NCI-H2107 treated with DMSO at 0.1 percent for 48 hours (cell line): ENCODE results near the gene SIRT1.
"Not testable (repeated sequence)": the region's sequence is repeated elsewhere in the genome, so short reads cannot be mapped to it uniquely, and the experiment has no call there.

Source experiments
- DNase-seq: peaks from one replicate; lab custom pipeline; 2025; ENCODE audit not compliant: unreplicated experiment; lab: John Stamatoyannopoulos, UW

SIRT1 gene

DNA sequence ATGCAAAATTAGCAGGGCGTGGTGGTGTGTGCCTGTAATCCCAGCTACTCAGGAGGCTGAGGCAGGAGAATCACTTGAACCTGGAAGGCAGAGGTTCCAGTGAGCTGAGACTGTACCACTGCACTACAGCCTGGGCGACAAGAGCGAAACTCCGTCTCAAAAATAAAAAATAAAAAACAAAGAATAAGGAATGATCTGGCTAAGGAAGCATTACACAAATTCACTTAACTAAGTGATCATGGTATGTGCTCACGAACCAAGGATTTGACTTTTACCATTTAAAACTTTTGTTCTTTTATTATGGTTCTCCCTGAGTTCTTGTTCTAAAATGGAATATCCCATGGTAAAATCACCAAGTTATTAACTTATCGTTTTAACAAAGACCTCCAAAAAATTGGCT lies 71.2 kb downstream of the SIRT1 start:
- no peak for DNase-seq

DNA sequence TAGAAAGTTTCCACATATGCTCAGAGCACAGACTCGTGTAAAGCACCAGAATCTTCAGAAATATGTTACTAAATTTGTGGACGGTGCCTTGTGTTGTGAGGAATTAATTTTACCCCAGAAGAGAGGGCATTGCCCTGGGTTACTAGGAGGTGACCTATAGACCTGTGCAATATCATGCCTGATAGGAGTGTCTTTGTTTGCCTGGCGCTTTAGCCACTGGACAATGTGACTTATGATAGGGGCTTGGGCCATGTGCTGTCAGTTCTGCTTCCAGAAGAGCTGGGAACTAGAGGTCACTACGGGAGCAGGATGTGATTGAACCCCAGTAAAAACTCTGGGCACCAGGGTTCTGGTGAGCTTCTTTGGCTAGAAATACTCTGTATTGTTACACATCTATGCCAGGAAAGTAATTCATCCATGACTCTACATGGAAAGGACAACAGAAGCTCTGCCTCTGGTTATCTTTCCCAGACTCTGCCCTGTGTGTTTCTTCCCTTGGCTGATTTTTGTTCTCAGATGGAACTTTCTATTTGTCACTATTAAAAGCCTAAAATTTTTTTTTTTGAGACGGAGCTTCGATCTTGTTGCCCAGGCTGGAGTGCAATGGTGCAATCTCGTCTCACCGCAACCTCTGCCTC lies 75.5 kb downstream of the SIRT1 start:
- no peak for DNase-seq

DNA sequence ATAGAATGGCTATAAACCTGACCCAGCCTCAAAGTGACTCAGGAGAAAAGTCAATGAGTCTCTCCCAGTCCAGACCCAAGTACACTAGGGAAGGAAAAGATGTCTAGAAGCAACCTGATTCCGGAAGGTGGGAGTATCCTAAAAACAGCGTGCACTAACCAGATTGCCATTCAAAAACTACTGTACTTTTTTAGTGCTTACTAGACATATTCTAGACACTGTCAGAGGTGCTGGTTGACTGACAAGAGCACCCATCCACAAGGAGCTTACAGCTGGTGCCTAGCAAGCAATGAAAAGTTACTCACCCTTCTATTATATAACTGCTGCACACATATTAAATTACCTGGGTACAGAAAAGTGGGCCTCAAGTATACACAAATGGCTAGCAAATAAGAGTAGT lies 81.0 kb downstream of the SIRT1 start:
- no peak for DNase-seq

DNA sequence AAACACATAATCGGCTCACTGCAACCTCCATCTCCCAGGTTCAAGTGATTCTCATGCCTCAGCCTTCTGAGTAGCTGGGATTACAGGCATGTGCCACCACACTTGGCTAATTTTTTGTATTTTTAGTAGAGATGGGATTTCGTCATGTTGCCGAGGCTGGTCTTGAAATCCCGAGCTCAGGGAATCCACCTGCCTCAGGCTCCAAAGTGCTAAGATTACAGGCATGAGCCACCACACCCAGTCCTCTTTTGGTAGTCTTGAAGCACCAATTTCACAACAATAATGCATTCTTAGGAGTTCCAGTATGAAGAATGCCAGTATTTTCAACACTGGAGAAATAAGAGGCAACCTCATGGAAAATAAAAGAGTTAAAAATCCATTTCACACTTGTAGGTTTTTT lies 81.6 kb downstream of the SIRT1 start:
- DNase-seq: not testable (repeated sequence)
